GM19463 (cell line): Measurements from ENCODE around the gene AP4S1.

Experiments used
- ATAC-seq: cut with Tn5 transposase; IDR thresholded peaks from one replicate; pipeline ENCODE4 v1.9.1; 2021; ENCODE audit warnings: mild to moderate bottlenecking, moderate library complexity; ENCODE audit not compliant: unreplicated experiment

The AP4S1 gene, protein sequence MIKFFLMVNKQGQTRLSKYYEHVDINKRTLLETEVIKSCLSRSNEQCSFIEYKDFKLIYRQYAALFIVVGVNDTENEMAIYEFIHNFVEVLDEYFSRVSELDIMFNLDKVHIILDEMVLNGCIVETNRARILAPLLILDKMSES

DNA sequence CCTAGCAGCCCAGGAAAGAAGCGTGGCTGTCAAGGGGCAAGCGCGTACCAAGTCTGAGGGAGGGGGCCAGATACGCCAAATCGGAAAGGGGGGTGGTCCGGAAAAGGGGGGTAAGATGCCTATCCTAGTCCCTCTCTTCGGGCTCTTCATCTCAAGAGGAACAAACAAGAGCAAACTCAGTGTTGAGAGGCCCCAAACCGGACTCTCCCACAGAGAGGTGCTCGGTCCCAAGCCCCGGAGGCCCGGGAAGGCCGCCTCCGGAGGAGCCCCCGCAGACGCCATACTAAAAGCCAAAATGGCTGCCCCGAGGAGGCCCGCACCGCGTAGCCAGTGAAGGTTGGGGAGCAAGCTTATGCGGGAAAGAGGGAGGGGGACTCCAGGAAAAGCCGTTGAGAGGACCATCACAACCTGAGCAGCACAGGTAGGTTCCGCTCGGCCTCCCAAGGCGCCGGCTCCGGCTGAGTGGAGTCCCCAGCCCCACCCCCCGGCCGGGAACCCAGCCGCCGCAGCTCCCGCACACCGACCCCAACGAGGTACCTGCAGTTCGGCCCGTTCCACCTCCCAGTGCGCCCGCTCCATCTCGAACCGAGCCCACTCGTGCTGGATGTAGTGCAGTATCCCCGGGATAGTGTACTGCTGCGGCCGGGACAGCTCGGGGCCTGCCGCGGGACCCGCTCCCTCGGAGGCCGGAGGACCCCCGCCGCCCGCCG is at the start of gene AP4S1:
Gene AP4S1 (plus strand): TSS at position 283 of the 710 bp plus-strand sequence. CDS start 40,548 bp downstream, outside the sequence.
- ATAC-seq = no peak

DNA sequence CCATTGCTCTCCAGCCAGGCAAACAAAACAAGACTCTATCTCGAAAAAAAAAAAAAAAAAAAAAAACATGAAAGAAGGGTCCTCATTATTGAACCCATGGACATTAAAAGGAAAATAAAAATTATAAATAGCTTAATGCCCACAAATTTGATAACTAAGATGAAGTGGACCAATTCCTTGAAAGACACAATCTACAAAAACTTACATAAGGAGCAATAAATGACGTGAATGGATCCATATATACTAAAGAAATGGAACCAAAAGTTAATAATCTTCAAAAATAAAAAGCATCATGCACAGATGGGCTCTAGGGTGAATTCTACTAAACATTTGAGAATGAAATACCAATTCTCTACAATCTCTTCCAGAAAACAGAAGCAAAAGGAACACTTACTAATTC is 47.7 kb upstream of the AP4S1 start:
- no peak for ATAC-seq

GRCh38 chr14:30980106-30980704 is 45.2 kb upstream of the AP4S1 start:
- ATAC-seq = peak; percentile 58

- ATAC-seq = no peak
These were observed 44.5 kb upstream of the AP4S1 start for GRCh38 chr14:30980980-30981379.

DNA sequence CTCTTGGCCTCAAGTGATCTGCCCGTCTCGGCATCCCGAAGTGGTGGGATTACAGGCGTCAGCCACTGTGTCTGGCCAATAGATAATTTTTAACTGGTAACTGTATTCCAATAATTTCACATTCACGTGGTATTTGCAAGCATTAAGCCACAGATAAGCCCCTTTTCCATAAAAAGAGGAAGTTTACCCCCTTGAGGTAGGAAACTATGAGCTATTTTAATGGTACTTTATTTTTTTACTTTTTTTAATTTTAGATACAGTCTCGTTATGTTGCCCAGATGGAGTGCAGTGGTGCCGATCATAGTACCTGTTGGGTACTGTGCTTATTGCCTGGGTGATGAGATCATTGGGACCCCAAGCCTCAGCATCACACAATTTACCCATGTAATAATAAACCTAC is 42.9 kb upstream of the AP4S1 start:
- ATAC-seq = no peak

GRCh38 chr14:30983858-30984257 is 41.6 kb upstream of the AP4S1 start:
- no peak for ATAC-seq

- no peak for ATAC-seq
These were observed 39.7 kb upstream of the AP4S1 start for GRCh38 chr14:30985796-30986195.

DNA sequence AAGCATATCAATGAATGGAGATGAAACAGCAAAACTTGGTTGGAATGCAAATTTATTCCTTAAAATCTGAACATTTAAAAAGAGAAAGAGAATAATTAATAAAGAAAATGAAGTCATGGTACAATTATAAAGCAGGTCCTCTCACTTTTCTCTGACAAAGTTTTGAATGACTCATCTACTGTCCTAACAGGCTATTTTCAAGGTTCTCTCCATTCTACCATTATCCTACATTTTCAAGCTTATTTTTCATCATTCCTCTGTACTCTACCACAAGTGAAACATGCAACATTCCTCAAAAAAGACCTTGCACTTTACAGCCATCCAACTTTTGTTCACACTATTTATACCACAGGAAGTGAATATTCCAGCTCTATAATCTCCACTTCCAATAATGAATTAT is 36.9 kb upstream of the AP4S1 start:
- ATAC-seq = no peak

DNA sequence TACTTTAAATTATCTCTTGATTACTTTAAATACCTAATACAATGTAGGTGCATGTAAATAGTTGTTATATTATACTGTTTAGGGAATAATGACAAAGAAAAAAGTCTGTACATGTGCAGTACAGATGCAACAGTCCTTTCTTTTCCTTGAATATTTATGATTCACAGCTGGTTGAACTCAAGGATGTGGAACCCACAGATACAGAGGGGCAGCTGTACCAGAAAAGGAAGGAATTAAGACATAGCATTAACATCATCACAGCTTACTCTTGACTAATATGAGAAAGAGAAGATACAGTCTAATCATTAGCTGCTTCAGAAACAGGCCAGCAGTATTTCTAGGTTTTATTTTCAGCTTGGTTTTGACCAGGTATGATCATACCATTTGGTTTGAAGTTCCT is 34.7 kb upstream of the AP4S1 start:
- no peak for ATAC-seq

- ATAC-seq = no peak
These were observed 34.0 kb upstream of the AP4S1 start for GRCh38 chr14:30991408-30991807.

GRCh38 chr14:30993071-30993470 is 32.4 kb upstream of the AP4S1 start:
- ATAC-seq = no peak

DNA sequence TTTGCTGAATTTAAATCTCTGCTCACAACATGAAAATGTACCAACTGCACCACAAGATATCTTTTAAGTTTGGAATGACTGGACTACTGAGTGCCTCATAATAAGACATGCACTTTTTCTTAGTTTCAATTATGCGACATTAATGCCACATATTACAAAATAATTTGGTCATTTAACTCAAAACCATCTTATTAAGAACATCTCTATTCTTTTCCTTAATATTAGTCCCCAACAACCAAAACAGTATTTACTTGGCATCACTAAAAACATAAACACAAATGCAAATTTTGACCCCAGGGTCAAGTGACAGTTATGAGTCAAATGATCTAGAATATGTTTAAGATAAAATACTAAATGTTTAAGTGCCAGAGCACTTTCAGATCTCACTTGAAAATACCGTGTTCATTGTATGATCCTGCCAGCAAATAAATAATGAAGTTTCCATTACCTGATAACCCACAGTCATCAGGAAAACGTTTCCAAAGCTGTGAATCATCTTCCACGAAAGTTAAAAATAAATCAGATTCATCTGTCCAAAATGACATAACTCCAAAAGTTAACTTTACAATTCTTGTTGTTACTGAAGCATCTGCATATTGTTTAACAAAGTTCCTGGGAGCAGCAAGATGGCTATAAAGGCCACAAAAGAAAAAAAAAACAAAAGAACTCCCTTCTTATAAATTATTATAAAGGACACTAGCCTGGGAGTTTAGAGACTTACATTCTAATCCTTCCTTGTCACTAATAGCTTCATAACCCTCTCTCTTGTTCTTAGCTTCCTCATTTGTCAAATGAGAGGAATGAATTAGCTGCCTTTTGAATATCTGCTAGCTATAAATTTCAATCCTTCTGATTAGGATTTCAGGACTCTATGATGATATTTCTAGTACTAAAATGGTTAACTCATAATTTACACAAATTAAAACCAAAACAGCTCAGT is 30.5 kb upstream of the AP4S1 start:
- ATAC-seq = peak; percentile 78

- no peak for ATAC-seq
These were observed 29.8 kb upstream of the AP4S1 start for GRCh38 chr14:30995689-30996088.

- ATAC-seq = no peak
These were observed 28.4 kb upstream of the AP4S1 start for GRCh38 chr14:30996892-30997659.

DNA sequence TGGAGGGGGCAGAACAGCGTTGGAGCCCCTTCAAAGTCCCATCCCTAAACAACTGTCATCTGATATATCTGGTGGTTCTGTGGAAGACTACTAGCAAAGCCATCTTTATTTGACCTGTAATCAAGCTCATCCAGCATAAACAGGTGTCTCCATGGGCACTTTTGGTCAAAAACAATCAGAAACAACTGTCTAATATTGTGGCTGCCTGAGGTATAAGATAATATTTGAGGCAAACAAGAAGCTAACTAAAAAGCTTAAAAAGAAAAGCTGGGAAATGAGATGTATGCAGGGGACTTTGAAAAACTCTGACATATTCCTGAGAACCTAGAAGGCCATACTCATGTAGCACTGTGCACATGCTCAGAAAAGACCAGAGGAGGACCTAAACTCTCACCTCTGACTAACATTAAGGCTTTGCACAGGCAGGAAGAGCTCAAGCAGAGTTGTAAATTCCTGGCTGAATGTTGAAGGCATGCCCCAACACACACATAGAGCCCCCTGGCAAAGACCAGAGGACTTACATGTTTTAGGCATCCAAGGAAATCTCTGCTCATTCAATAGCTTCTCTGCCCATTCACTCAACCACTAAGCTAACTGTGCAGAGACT is 27.2 kb upstream of the AP4S1 start:
- no peak for ATAC-seq

- no peak for ATAC-seq
These were observed 26.2 kb upstream of the AP4S1 start for GRCh38 chr14:30999038-30999773.

DNA sequence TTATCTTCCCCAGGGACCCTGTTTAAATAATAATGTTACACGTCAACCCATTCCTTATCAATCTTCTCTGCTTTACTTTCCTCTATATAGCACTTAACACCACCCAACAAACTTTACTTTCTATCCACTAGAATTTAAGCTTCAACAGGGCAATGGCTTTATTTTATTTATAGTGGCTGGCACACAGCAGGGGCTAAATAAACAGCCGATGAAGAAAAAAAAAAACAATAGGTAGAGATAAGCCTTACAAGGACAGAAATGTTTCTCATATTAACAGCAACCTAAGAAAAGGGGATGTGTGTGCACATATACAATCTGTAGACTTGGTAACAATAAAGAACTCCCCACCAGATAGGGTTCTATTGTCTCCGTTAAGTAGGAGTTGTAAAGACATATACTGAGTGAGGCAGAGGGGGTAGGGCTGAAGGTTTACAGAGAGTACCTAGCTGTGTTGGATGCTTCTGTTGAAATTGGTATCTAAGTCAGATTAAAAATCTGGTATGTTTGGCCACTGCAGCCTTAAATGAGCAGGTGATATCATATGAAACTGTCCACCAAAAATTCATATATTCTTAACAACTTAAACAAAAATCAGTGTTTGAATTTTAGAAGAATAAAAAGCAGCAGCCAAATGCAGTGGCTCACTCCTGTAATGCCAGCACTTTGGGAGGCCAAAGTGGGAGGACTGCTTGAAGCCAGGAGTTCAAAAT is 24.7 kb upstream of the AP4S1 start:
- ATAC-seq = no peak

DNA sequence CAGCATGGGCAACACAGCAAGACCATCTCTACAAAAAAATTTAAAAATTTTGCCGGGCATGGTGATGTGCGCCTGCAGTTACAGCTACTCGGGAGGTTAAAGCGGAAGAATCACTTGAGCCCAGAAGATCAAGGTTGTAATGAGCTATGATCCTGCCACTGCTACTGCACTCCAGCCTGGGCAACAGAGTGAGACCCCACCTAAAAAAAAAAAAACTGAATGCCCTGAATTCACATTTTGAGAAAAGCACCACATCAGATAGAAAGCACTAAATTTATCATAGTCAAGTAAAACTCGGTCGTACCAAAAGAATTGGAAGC is 24.1 kb upstream of the AP4S1 start:
- ATAC-seq = no peak

- no peak for ATAC-seq
These were observed 22.2 kb upstream of the AP4S1 start for GRCh38 chr14:31003284-31003683.
